Mesenchymal stem cell (in vitro differentiated cells and primary cell): ENCODE measurements around the gene EEF2K.
"Not testable (repeated sequence)": the region's sequence is repeated elsewhere in the genome, so short reads cannot be mapped to it uniquely, and the experiment has no call there.

Source experiments
- DNase-seq: peaks from one replicate; pipeline ENCODE4 v3.0.0-alpha.2; 2013
- H2AFZ ChIP-seq: one replicate; pipeline ENCODE4 v1.6.1; 2013; ENCODE audit warnings: low read depth, mild to moderate bottlenecking, control low read depth, inconsistent platforms, low read length, moderate library complexity
- H2AK5ac ChIP-seq: 2 replicates; pipeline ENCODE4 v1.6.1; 2013; ENCODE audit warnings: low read length, moderate library complexity, mild to moderate bottlenecking, inconsistent platforms; ENCODE audit not compliant: severe bottlenecking
- H2BK120ac ChIP-seq: one replicate; pipeline ENCODE4 v1.6.1; 2013; ENCODE audit warnings: low read depth, mild to moderate bottlenecking, inconsistent platforms, low read length, moderate library complexity
- H2BK12ac ChIP-seq, 2 experiments: one replicate each; pipeline ENCODE4 v1.6.1; 2013; ENCODE audit warnings: inconsistent platforms in 2 of 2, low read length in 2 of 2, mild to moderate bottlenecking in 2 of 2, moderate library complexity in 2 of 2, control low read depth in 1 of 2
- H2BK15ac ChIP-seq: one replicate; pipeline ENCODE4 v1.6.1; 2013; ENCODE audit warnings: mild to moderate bottlenecking, low read depth, inconsistent platforms; ENCODE audit not compliant: poor library complexity, severe bottlenecking
- H2BK5ac ChIP-seq: 2 replicates; pipeline ENCODE4 v1.6.1; 2013; ENCODE audit warnings: low read depth, mild to moderate bottlenecking, low read length, control low read depth, inconsistent platforms; ENCODE audit not compliant: poor library complexity, severe bottlenecking
- H3K14ac ChIP-seq, 2 experiments: one replicate each; pipeline ENCODE4 v1.6.1; 2013; ENCODE audit warnings: inconsistent platforms in 2 of 2, low read length in 2 of 2, control low read depth in 1 of 2, mild to moderate bottlenecking in 1 of 2, moderate library complexity in 1 of 2
- H3K18ac ChIP-seq, 2 experiments: one replicate each; pipeline ENCODE4 v1.6.1; 2013; ENCODE audit warnings: inconsistent platforms in 2 of 2, low read length in 2 of 2, control low read depth in 1 of 2, low read depth in 1 of 2, mild to moderate bottlenecking in 1 of 2
- H3K23ac ChIP-seq, 2 experiments: one replicate each; pipeline ENCODE4 v1.6.1; 2013; ENCODE audit warnings: inconsistent platforms in 2 of 2, low read length in 2 of 2, mild to moderate bottlenecking in 2 of 2, moderate library complexity in 2 of 2, control low read depth in 1 of 2
- H3K27ac ChIP-seq: 2 replicates; pipeline ENCODE4 v1.5.1; 2013; ENCODE audit warnings: mild to moderate bottlenecking, moderate library complexity, low read length, control low read depth, inconsistent platforms; ENCODE audit not compliant: poor library complexity, severe bottlenecking
- H3K27me3 ChIP-seq, 2 experiments: 2 replicates each; pipeline versions ENCODE4 v1.6.1 to v1.7.0; 2013; ENCODE audit warnings: low read length in 2 of 2, mild to moderate bottlenecking in 2 of 2, moderate library complexity in 2 of 2, control low read depth in 1 of 2, inconsistent platforms in 1 of 2; ENCODE audit not compliant: control insufficient read depth in 1 of 2, insufficient read depth in 1 of 2
- H3K36me3 ChIP-seq, 2 experiments: 2 replicates each; pipeline versions ENCODE4 v1.6.1 to v1.7.0; 2013; ENCODE audit warnings: low read length in 2 of 2, control low read depth in 1 of 2, inconsistent platforms in 1 of 2, low read depth in 1 of 2, mild to moderate bottlenecking in 1 of 2; ENCODE audit not compliant: insufficient read depth in 2 of 2, control insufficient read depth in 1 of 2
- H3K4ac ChIP-seq, 2 experiments: one replicate each; pipeline ENCODE4 v1.6.1; 2013; ENCODE audit warnings: inconsistent platforms in 2 of 2, low read length in 2 of 2, mild to moderate bottlenecking in 2 of 2, moderate library complexity in 2 of 2, control low read depth in 1 of 2, low read depth in 1 of 2
- H3K4me1 ChIP-seq: 2 replicates; pipeline ENCODE4 v1.6.1; 2013; ENCODE audit warnings: low read depth, low read length, control low read depth; ENCODE audit not compliant: control insufficient read depth, insufficient read depth
- H3K4me2 ChIP-seq: 2 replicates; pipeline ENCODE4 v1.6.1; 2013; ENCODE audit warnings: low read length, mild to moderate bottlenecking, inconsistent platforms; ENCODE audit not compliant: poor library complexity, severe bottlenecking
- H3K4me3 ChIP-seq, 2 experiments: 2 replicates each; pipeline versions ENCODE4 v1.5.1 to v1.7.0; 2013; ENCODE audit warnings: low read length in 2 of 2, mild to moderate bottlenecking in 2 of 2, control low read depth in 1 of 2, low read depth in 1 of 2; ENCODE audit not compliant: insufficient read depth in 1 of 2
- H3K79me1 ChIP-seq: replicated peaks from 2 replicates; pipeline ENCODE4 v1.6.1; 2013; ENCODE audit warnings: mild to moderate bottlenecking, control low read depth, low read length, inconsistent platforms; ENCODE audit not compliant: poor library complexity, severe bottlenecking
- H3K9ac ChIP-seq: 2 replicates; pipeline ENCODE4 v1.7.0; 2013; ENCODE audit warnings: mild to moderate bottlenecking, low read length, moderate library complexity
- H3K9me3 ChIP-seq: 2 replicates; pipeline ENCODE4 v1.7.0; 2013; ENCODE audit warnings: mild to moderate bottlenecking, low read length; ENCODE audit not compliant: control insufficient read depth
- H4K8ac ChIP-seq: one replicate; pipeline ENCODE4 v1.6.1; 2013; ENCODE audit warnings: inconsistent platforms, mild to moderate bottlenecking, low read length, moderate library complexity
- H4K91ac ChIP-seq: one replicate; pipeline ENCODE4 v1.6.1; 2013; ENCODE audit warnings: mild to moderate bottlenecking, low read length, inconsistent platforms
- WGBS: methylation state at CpG from one replicate; pipeline ENCODE4 v1.1.7; 2013; ENCODE audit warnings: mixed read lengths; 5-methylcytosine and 5-hydroxymethylcytosine counted together

Gene EEF2K

DNA sequence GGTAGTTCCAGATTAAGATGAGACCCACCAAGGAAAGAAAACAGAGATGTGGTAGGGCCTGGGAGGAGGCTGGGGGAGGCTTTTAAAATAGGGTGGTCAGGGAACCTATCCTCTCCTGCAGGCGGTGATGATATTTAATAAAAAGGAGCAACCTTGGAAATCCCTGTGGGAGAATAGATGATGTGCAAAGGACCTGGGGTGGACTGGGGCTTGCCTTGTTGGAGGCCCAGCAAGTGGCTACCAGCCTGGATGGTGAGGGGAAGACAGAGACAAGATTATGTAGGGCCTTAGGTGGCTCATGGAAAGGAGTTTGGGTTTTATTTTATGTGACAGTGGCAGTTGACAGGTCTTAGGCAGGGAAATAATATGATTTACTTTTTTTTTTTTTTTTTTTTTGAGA lies 93.0 kb downstream of the EEF2K start:
- no peak overlapping the region for H3K18ac ChIP-seq
- peaks cover 22% of the 10 kb centered on the region for H3K79me1 ChIP-seq
- H2BK15ac ChIP-seq: no peak overlapping the region
- no peaks in the 10 kb centered on the region for H3K9me3 ChIP-seq
- peak; percentile 5 for DNase-seq
- no peak overlapping the region for H3K27ac ChIP-seq
- H2AFZ ChIP-seq: no peak overlapping the region
- no peak overlapping the region for H3K4me3 ChIP-seq
- H3K27me3 ChIP-seq: no peaks in the 10 kb centered on the region
- H4K91ac ChIP-seq: no peak overlapping the region
- H2BK120ac ChIP-seq: no peak overlapping the region
- no peak overlapping the region for H2BK5ac ChIP-seq
- H3K4me1 ChIP-seq: peaks cover 4% of the 10 kb centered on the region
- peak overlapping the region; percentile 90 for H3K9ac ChIP-seq
- no peak overlapping the region for H2BK12ac ChIP-seq
- peaks cover 16 to 24% of the 10 kb centered on the region in 2 experiments for H3K36me3 ChIP-seq
- H4K8ac ChIP-seq: no peak overlapping the region
- no peak overlapping the region for H2AK5ac ChIP-seq
- WGBS: 96% methylated on average over 1 of the region's 1 CpG
- no peak overlapping the region for H3K4ac ChIP-seq
- no peak overlapping the region for H3K23ac ChIP-seq
- H3K4me2 ChIP-seq: no peak overlapping the region
- H3K14ac ChIP-seq: no peak overlapping the region

GRCh38 chr16:22300427-22301071 lies 94.5 kb downstream of the EEF2K start:
- H3K9me3 ChIP-seq: no peaks in the 10 kb centered on the region
- H2BK12ac ChIP-seq: no peak overlapping the region
- peak overlapping the region; percentile 2 for H3K9ac ChIP-seq
- H3K4me2 ChIP-seq: no peak overlapping the region
- H4K91ac ChIP-seq: no peak overlapping the region
- H3K4me1 ChIP-seq: peaks cover 4% of the 10 kb centered on the region
- no peaks in the 10 kb centered on the region for H3K27me3 ChIP-seq
- H3K14ac ChIP-seq: no peak overlapping the region
- no peak overlapping the region for H2AK5ac ChIP-seq
- H2BK120ac ChIP-seq: no peak overlapping the region
- DNase-seq: peak; percentile 69
- peak overlapping the region in 1 of 2 experiments; percentile 57 for H3K23ac ChIP-seq
- no peak overlapping the region for H2BK15ac ChIP-seq
- no peak overlapping the region for H3K4me3 ChIP-seq
- H3K4ac ChIP-seq: no peak overlapping the region
- H2BK5ac ChIP-seq: no peak overlapping the region
- peaks cover 37% of the 10 kb centered on the region for H3K79me1 ChIP-seq
- H2AFZ ChIP-seq: no peak overlapping the region
- WGBS: 61% methylated on average over 5 of the region's 8 CpGs
- H3K18ac ChIP-seq: no peak overlapping the region
- no peak overlapping the region for H3K27ac ChIP-seq
- no peak overlapping the region for H4K8ac ChIP-seq
- peaks cover 30 to 39% of the 10 kb centered on the region in 2 experiments for H3K36me3 ChIP-seq

GRCh38 chr16:22301423-22301822 lies 95.3 kb downstream of the EEF2K start:
- not testable (repeated sequence) for H2BK12ac ChIP-seq, H3K9ac ChIP-seq
- peaks cover 37 to 40% of the 10 kb centered on the region in 2 experiments for H3K36me3 ChIP-seq

GRCh38 chr16:22302776-22303363 lies 96.8 kb downstream of the EEF2K start:
- peaks cover 2% of the 10 kb centered on the region for H3K4me1 ChIP-seq
- H4K91ac ChIP-seq: no peak overlapping the region
- no peak overlapping the region for H2BK12ac ChIP-seq
- no peak overlapping the region for H3K4me3 ChIP-seq
- no peak overlapping the region for H3K4me2 ChIP-seq
- H3K79me1 ChIP-seq: peaks cover 51% of the 10 kb centered on the region
- H3K4ac ChIP-seq: no peak overlapping the region
- no peak overlapping the region for H2AK5ac ChIP-seq
- H3K18ac ChIP-seq: no peak overlapping the region
- H3K14ac ChIP-seq: no peak overlapping the region
- no peaks in the 10 kb centered on the region for H3K9me3 ChIP-seq
- no peak overlapping the region for H2AFZ ChIP-seq
- H4K8ac ChIP-seq: no peak overlapping the region
- no peak overlapping the region for H3K27ac ChIP-seq
- no peak for DNase-seq
- no peak overlapping the region for H2BK5ac ChIP-seq
- no peak overlapping the region for H3K23ac ChIP-seq
- H3K9ac ChIP-seq: no peak overlapping the region
- H3K36me3 ChIP-seq: peaks cover 51 to 54% of the 10 kb centered on the region in 2 experiments
- no peaks in the 10 kb centered on the region for H3K27me3 ChIP-seq
- H2BK15ac ChIP-seq: no peak overlapping the region
- no peak overlapping the region for H2BK120ac ChIP-seq
- WGBS: 98% methylated on average over 12 of the region's 12 CpGs

More at GRCh38 chr16:22301423-22301822, 95.3 kb downstream of the EEF2K start:
- H3K27me3 ChIP-seq, H2BK5ac ChIP-seq, H3K4me3 ChIP-seq, H4K91ac ChIP-seq, DNase-seq, H3K27ac ChIP-seq, H2AFZ ChIP-seq, H3K9me3 ChIP-seq, H3K14ac ChIP-seq, H2BK15ac ChIP-seq, H2BK120ac ChIP-seq, H2AK5ac ChIP-seq, H3K4me2 ChIP-seq, H3K18ac ChIP-seq, H4K8ac ChIP-seq, H3K23ac ChIP-seq, H3K4ac ChIP-seq, H3K4me1 ChIP-seq: not testable (repeated sequence)
- peaks cover 37% of the 10 kb centered on the region for H3K79me1 ChIP-seq
- WGBS: 94% methylated on average over 7 of the region's 7 CpGs
